GM21390 (cell line): Measurements from ENCODE around the gene DBT.
"Not testable (repeated sequence)": the region's sequence is repeated elsewhere in the genome, so short reads cannot be mapped to it uniquely, and the experiment has no call there.

ENCODE experiments used
- ATAC-seq: cut with Tn5 transposase; IDR thresholded peaks from one replicate; pipeline ENCODE4 v1.9.1; 2021; ENCODE audit not compliant: unreplicated experiment

Gene DBT

GRCh38 chr1:100252901-100253300 lies 3.3 kb upstream of the DBT start:
- ATAC-seq, result no peak

- ATAC-seq, result no peak
These were observed 1.2 kb upstream of the DBT start for GRCh38 chr1:100250807-100251206.

- ATAC-seq, result no peak
These were observed 630 bp upstream of the DBT start for GRCh38 chr1:100250264-100250663.

- no peak for ATAC-seq
These were observed 488 bp downstream of the DBT start for GRCh38 chr1:100249155-100249536.

GRCh38 chr1:100246738-100247137 lies 2.9 kb downstream of the DBT start:
- ATAC-seq, result no peak

GRCh38 chr1:100240631-100241030 lies 9.0 kb downstream of the DBT start:
- no peak for ATAC-seq

GRCh38 chr1:100239961-100240360 lies 9.7 kb downstream of the DBT start:
- no peak for ATAC-seq

- ATAC-seq, result no peak
These were observed 12.5 kb downstream of the DBT start for GRCh38 chr1:100237091-100237490.

- ATAC-seq, result no peak
These were observed 15.2 kb downstream of the DBT start for GRCh38 chr1:100234432-100234831.

- ATAC-seq, result not testable (repeated sequence)
These were observed 16.1 kb downstream of the DBT start for GRCh38 chr1:100233566-100233965.

- no peak for ATAC-seq
These were observed 17.5 kb downstream of the DBT start for GRCh38 chr1:100232156-100232555.

- ATAC-seq, result no peak
These were observed 17.9 kb downstream of the DBT start for GRCh38 chr1:100231721-100232120.

- no peak for ATAC-seq
These were observed 18.9 kb downstream of the DBT start for GRCh38 chr1:100230765-100231164.

GRCh38 chr1:100229681-100230443 lies 19.8 kb downstream of the DBT start:
- no peak for ATAC-seq

- ATAC-seq, result no peak
These were observed 27.2 kb downstream of the DBT start for GRCh38 chr1:100222428-100222827.

GRCh38 chr1:100219883-100220282 lies 29.8 kb downstream of the DBT start:
- no peak for ATAC-seq

- no peak for ATAC-seq
These were observed 30.2 kb downstream of the DBT start for GRCh38 chr1:100219457-100219856.

GRCh38 chr1:100217834-100218233 lies 31.8 kb downstream of the DBT start:
- no peak for ATAC-seq

GRCh38 chr1:100215101-100215500 lies 34.5 kb downstream of the DBT start:
- no peak for ATAC-seq

GRCh38 chr1:100213141-100213540 lies 36.5 kb downstream of the DBT start:
- no peak for ATAC-seq

GRCh38 chr1:100206301-100206700 lies 43.3 kb downstream of the DBT start:
- ATAC-seq, result no peak

- not testable (repeated sequence) for ATAC-seq
These were observed 44.0 kb downstream of the DBT start for GRCh38 chr1:100205593-100205992.

GRCh38 chr1:100205103-100205502 lies 44.5 kb downstream of the DBT start:
- ATAC-seq, result not testable (repeated sequence)
